Left lobe of liver (tissue), 2 donors: Measurements from ENCODE around the gene LRBA. TPM values are rescaled to one million over a fixed set of nuclear protein-coding genes. Genes with fewer than 3 reads are reported as not detected.
A peak's percentile ranks its signal among the peaks of the same experiment; 100 is the strongest.
"Not testable (repeated sequence)": the region's sequence is repeated elsewhere in the genome, so short reads cannot be mapped to it uniquely, and the experiment has no call there.

Experiments
- ATAC-seq: fragments of 200-7000 bp; cut with Tn5 transposase; one replicate; pipeline ENCODE4 v1.9.1; 2020; ENCODE audit warnings: mild to moderate bottlenecking, moderate library complexity
- DNase-seq: peaks from one replicate; pipeline ENCODE4 v3.0.0-alpha.2; 2020; ENCODE audit warnings: low spot score
- total RNA-seq: library from RNA; stranded (reverse); gene quantifications from one replicate; pipeline ENCODE4 v1.2.1, GENCODE V29; 2021
- donor health status: DM: no; HTN: no; CAD: no; lungs with moderate emphysema.
- donor health status: DM: no; HTN: yes; CAD: no.

Gene LRBA
- total RNA-seq, 1 donor from 2014 or later = 26.7 TPM

- no peak for ATAC-seq
- no peak for DNase-seq
These were observed 7.5 kb upstream of the LRBA start for GRCh38 chr4:151022586-151022985.

DNA sequence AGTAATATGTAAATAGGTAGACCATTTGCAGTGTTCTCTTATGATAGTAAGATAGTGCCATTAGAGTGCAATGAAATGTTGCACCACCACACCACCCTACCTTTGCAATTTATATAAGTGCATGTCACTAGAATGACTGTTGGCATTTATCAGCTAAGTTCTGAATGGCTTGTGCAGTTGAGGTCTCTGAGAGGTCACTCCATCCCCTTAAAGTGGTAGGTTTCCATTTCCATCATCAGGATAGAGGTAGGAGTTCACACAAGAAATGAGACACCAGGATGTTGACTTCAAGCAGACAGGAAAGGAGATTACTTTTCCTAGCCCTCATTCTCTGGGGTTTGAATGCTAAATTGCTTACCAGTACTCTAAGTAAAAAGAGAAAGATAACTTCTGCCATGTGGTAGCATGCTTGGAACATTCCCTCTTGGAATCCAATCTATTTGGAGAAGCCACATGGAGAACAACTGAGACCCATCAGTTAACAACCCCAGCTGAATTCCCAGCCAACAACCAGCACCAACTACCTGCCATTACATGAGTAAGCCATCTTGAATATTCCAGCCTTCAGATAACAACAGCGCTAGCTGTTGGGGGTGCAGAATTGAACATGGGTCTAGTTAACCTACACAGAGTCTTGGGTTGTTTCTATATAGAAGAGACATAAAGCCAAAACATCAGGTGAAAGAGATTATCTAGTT lies 6.7 kb upstream of the LRBA start:
- no peak for ATAC-seq
- no peak for DNase-seq

- DNase-seq (peak; percentile 78), ATAC-seq (peak; percentile 85)
These were observed 619 bp upstream of the LRBA start for GRCh38 chr4:151015459-151016347.

DNA sequence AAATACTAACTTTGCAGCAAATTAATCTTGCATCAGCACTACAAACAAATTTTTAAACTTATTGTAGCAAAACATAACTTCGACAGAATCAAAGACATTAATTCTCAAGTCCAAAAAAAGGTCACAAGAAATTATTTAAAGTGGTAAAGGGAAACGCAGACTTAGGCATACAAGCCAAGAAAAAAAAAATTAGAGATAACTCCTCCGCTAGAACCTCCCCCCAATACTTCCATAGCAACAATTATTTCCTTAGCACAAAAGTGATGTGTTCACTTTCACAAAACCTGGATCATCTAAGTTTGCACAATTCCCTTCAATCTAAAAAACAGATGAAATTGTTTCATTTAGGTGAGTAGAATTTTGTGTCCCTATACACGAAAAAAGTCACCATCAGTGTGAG lies 1.1 kb downstream of the LRBA start:
- ATAC-seq (no peak), DNase-seq (no peak)

- ATAC-seq (no peak), DNase-seq (no peak)
These were observed 1.6 kb downstream of the LRBA start for GRCh38 chr4:151013491-151013890.

GRCh38 chr4:151012820-151013219 lies 2.3 kb downstream of the LRBA start:
- DNase-seq (no peak), ATAC-seq (no peak)

DNA sequence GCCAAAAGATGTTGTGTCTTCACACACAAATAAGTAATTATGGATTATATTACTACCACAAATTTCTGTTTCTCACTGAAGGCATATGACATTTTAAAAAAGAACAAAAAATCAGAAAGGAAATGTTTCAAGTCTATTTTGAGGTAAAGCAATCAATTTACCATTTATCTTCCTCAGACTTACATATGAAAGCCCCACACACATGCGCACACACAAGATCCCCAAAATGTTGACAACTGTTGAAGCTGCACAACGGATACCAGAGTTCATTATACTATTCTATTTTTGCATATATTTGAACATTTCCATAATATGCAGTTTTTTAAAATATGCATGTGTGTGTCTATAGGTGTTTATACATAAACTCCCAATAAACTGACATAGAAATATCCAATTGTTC lies 2.7 kb downstream of the LRBA start:
- DNase-seq (no peak), ATAC-seq (no peak)

DNA sequence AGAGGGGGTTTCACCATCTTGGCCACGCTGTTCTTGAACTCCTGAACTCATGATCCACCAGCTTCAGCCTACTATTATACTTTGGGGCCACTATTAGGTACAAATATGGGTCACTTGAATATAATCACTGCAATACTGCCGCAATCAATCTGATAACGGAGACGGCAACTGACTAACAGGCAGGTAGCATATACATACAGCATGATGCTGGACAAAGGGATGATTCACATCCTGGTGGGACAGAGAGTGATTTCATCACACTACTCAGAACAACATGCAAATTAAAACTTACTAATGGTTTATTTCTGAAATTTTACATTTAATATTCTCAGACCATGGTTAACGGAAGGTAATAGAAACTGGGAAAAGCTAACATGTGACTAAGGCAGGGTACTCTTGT lies 10.9 kb downstream of the LRBA start:
- no peak for ATAC-seq
- no peak for DNase-seq

DNA sequence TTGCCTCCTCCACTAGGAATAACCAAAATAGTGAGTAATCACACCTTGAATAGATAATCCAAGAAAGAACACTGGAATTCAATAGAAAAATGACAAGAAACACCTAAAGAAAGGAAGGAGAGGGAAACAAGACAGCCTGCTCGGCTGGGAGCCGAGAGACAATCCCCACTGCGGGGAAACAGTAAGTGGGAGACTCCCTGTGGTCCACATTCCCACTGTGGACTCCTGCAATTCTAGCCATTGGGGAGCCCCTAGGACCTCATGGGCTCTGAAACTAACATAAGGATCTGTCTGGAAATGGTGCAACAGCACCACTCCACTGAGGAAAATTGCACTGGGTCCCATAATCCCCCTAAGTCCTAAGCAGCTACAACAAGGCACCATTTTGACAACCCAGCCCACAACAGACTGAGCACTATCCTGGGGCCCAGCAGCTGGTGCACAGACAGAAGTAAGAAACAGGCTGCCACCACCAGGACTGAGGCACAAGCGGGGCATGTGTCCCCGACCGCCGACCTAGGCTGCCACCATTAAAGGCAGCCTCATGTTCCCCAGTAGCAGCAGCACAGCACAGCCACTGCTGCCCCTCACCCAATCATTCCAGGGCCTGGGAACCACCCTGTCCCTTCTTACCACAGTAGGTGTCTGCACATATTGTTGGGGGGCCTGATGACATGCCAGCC lies 14.2 kb downstream of the LRBA start:
- ATAC-seq (no peak), DNase-seq (no peak)

DNA sequence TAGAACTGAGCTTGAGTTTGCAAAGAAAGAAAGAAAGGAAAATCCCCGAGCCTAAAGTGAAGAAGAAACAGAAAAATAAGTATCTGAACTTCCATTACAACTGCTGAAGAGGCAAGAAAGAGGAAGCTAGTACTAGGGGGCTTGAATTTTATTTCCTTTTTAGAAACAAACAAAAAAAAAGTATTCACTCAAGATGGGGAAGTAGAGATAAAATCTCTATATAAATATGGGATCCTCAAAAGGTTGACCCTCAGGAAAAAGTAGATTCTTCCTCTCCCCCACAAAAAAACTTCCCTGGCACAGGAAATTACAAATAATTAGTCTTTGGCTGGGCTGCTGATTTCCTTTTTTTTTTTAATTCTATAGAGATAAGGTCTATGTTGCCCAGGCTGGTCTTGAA lies 16.0 kb downstream of the LRBA start:
- DNase-seq = no peak
- ATAC-seq = no peak

DNA sequence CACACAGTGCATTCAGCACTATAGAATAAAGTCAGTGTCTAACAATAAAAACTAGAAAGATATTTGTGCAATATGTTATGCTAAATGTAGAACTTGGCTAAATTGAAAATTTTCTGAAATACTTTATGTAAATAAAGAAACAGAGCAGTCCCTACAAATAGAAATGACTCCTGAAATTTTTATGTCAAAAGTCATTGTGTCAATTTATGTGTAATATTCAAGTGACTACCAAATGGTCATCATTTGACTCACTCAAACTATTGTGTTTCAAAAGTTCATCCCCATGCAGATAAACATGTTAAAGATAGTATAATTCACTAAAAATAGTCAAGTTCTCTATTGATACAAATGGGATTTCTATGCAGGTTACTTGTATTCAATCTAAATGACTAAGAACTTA lies 17.9 kb downstream of the LRBA start:
- ATAC-seq = no peak
- no peak for DNase-seq

DNA sequence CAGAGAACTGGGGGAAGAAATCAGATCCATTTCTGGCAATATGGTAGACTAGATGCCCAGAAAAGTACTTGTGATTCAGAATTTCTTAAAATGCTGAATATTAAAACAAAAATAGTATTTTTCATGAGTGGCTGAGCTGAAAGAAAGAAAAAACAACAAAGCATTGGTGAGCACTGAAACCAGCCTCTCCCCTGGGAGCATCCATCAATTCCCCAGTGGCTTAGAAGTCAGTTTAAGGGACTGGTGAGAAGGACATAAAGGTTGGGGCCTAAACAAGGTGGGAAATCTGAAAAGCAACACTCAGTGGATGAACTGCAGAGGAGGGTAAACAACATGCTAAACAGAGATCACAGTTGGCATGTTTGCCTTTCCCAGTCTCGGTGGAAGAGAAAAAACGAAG lies 20.4 kb downstream of the LRBA start:
- DNase-seq (no peak), ATAC-seq (no peak)

- not testable (repeated sequence) for DNase-seq, ATAC-seq
These were observed 21.5 kb downstream of the LRBA start for GRCh38 chr4:150993577-150993976.

DNA sequence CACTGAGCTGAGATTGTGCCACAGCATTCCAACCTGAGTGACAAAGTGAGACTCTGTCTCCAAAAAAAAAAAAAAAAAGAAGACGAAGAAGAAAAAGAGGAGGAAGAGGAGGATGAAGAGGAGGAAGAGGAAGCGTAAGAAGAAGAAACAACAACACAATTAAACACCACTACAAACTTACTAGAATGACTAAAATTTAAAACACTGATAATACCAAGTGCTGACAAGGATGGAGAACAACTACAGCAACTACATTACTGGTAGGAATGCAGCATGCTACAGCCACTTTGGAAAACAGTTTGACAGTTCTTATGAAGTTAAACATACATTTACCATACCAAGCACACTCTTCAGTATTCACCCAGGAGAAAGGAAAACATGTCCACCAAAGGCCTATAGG lies 24.1 kb downstream of the LRBA start:
- DNase-seq (no peak), ATAC-seq (no peak)

DNA sequence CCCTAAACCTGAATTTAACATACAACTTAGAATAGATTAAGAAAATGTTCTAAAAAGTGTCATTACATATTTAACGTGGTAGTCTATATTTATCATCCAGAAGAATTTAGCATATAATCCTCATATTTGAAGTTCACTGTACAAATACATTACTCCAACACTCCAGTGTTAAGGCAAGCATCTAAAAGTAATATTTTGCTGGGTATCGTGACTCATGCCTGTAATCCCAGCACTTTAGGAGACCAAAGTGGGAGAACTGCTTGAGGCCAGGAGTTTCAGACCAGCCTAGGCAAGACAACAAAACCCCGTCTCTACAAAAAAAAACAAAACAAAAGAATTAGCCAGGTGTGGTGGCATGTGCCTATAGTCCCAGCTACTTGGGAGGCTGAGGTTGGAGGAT lies 24.8 kb downstream of the LRBA start:
- ATAC-seq = no peak
- no peak for DNase-seq

DNA sequence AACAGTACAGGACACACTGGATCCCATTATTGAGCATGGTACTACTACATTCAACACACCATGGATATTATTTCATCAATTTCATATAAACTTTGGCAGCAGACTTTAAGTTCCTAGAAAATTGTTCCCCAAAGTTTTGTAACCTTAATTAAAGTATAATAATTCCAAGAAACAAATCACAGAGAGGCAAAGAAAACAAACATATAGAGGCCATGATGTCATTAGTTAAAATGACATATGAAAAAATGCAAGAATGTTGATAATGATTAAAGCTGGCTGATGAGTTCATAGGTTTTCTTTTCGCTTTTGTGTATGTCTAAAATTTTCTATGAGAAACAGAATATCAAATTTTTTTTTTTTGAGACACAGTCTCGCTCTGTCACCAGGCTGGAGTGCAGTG lies 26.8 kb downstream of the LRBA start:
- DNase-seq = no peak
- ATAC-seq = no peak

GRCh38 chr4:150987204-150987603 lies 27.9 kb downstream of the LRBA start:
- ATAC-seq (no peak), DNase-seq (no peak)

- ATAC-seq (no peak), DNase-seq (no peak)
These were observed 29.0 kb downstream of the LRBA start for GRCh38 chr4:150986085-150986484.

- ATAC-seq (no peak), DNase-seq (no peak)
These were observed 31.2 kb downstream of the LRBA start for GRCh38 chr4:150983851-150984250.

DNA sequence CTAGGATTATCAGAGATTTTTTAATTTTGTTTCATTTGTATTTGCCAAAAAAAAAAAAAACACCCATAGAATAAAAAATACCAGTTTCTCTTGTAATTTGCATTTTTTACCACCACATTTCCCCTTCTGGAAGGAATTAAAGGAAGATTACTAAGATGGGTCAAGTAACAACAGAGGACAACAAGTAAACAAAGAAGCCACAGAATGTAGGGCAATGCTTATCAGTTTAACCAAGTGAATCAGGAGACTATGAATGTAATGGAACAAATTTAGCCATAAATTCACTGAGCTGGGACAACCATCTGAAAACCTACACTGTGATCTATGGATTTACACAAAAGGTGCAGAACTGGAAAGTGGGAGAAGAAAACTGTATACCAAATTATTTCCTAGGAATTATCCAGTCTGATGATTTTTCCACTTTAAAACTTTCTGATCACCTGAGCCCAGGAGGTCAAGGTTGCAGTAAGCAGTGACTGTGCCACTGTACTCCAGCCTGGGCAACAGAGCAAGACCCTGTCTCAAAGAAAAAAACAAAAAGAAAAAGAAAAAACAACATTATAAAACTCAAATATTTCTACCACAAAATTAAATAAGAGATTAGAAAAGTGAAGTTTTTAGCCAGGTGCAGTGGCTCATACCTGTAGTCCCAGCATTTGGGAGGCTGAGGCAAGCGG lies 32.4 kb downstream of the LRBA start:
- DNase-seq = no peak
- no peak for ATAC-seq
